HFF-Myc (cell line): ENCODE measurements around the gene TMEM171.

Experiments
- DNase-seq: peaks from one replicate; pipeline ENCODE4 v3.0.0-alpha.2; 2011; ENCODE audit warnings: low read depth; ENCODE audit errors: extremely low read depth
- H3K4me3 ChIP-seq: replicated peaks from 2 replicates; pipeline ENCODE4 v1.5.1; 2011; ENCODE audit warnings: low read depth, mild to moderate bottlenecking, control low read depth, low read length
- CTCF ChIP-seq: IDR thresholded peaks from 2 replicates; pipeline ENCODE4 v1.5.1; 2012; ENCODE audit warnings: mild to moderate bottlenecking, low read depth, low read length, control low read depth; ENCODE audit errors: missing control alignments

The TMEM171 gene

DNA sequence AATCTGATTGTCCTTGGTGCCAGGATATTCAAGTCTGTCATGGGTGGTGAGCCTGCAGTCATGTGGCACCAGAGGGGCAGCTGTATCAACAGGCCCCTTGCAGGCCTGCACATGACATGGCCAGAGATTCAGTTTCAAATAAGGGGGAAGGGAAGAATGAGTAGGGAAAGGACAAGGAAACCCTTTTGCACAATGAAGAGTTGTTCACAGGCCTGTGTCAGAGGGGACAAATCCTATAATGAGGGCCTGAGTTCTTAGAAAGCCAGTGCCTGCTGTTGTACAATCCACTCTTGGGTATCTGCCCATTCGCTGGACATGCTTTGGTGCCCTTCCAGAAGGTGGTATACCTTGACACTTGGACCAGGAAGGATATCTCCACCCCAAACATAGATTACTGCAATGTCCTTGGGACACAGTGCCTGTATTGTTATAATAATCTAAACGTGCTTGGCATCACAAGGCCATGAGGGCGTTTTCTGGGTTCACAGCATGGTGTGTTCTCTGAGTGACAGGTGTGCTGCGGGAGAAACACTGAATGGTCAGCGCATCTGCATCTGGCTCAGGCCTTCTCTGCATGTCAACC lies 1.9 kb upstream of the TMEM171 start:
- no peak for DNase-seq
- TF ChIP-seq CTCF, result no peak

DNA sequence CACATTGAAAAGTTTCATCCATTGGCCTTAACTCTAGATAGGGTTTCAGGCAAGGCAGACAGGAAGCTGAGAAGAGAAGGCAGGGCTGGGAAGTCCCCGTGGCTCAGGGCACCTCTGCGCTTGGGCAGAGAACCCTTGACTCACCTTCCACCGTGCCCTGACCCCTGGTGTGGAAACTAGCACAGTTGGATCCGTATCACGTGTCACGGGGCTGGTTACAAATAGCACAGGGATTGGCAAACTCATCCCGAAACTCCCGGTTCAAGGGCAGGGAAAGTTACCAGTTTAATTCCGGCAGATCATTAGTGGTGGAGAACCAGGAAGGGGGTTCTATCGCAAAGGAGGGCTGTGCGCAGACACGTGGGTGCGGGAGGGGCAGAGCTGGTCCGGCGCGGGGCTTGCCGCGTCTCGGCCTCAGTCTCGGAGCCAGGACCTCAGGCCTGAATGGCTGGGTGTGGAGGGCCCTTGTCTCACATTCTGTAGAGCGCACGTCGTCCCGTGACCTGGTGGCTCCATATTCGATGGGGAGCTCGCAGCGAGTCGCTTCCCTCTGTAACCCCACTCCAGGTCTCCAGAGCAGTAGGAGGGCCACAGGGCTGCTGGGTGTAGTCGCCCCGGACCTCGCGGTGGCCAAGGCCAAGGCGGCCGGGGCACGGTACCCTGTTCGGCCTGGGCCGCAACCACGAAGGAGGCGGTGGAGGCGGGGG lies 771 bp upstream of the TMEM171 start:
- peak overlapping the region; percentile 57 for H3K4me3 ChIP-seq
- no peak for TF ChIP-seq CTCF

More for the DNA sequence above, 1.9 kb upstream of the TMEM171 start:
- no peak overlapping the region for H3K4me3 ChIP-seq

DNA sequence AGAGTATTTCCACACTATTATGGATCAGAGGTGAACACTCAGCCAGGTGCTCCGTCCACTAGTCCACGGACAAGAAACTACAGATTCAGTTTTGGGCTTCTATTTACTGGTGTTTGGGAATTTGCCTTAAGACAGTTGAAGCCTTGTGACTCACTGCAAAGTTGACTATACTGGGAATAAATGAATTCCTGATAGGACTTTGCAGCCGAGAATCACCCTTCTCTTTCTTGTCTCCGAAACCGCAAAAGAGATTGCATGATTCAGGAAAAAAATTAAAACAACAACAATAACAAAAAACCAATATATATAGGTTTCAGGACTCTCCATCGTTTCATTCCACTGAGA lies 716 bp downstream of the TMEM171 start:
- DNase-seq, result no peak
- peak overlapping the region; percentile 57 for H3K4me3 ChIP-seq
- TF ChIP-seq CTCF, result no peak

More for the DNA sequence above, 771 bp upstream of the TMEM171 start:
- DNase-seq, result no peak

DNA sequence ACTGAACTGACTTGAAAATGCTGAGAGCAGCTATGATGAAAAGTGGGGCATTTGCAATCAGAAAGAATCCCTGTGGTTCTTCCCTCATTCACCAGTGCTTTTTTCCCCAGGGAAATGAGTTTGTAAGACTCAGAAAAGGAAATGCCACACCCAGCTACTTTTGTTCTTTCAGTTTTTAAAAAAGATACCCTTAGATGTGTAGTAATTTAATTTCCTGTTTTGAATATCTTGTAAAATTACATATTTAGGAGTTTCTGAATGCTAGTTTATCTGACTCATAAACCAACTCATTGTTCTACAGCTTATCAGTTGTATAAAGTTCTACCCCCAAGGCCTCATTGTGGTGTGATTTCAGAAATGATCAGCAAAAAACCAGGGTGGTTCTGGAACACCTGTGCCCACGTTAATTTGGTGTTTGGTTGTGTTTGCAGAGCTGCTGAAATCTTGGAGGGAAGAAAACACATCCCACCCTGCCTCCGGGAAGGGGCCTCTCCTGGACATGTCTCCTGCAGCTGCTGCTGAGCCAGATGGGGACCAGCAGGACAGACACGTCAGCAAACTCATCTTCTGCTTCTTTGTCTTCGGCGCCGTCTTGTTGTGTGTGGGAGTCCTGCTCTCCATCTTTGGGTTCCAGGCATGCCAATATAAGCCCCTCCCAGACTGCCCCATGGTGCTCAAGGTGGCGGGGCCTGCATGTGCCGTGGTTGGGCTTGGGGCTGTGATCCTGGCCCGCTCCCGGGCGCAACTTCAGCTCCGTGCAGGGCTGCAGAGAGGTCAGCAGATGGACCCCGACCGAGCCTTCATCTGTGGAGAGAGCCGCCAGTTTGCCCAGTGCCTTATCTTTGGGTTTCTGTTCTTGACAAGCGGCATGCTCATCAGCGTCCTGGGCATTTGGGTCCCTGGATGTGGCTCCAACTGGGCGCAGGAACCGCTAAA lies 2.8 kb downstream of the TMEM171 start:
- no peak for DNase-seq
- H3K4me3 ChIP-seq, result no peak overlapping the region
- TF ChIP-seq CTCF, result no peak

DNA sequence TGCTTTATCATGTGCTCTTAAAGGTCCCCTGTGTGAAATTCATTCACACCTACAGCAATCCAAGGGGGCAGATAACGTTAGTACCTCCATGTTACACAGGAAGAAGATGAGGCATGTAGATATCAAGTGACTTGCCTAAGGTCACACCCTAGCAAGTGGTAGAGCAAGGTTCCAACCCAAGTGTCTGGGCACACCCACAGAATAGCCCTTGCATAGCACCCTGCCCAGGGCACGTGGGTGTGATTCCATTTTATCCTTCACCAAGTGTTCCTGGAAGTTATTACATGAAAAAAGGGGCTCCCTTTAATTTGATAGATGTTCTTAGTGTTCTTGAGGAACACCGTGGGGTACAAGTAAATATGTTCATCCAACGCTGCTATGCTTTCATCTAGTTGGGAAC lies 4.9 kb downstream of the TMEM171 start:
- TF ChIP-seq CTCF, result no peak
- H3K4me3 ChIP-seq, result no peak overlapping the region
- DNase-seq, result no peak

DNA sequence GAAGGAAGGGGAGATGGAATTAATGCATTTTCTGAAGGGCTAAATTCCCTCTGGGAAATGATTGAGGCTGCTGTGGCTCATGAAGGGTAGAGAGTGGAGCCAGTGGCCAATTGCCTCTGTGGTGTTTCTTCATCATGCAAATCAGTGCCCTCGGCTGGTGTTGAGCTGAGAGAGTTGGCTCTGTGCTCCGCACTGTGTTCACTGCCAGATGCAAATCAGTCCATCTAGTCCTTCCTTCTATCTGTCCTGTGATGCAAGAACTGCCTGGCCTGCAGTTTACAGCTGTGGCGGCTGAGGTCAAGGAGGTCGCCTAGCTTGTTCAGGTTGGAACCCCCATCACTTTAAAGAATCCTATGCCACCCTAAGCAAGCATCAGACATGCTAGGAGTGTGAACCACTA lies 6.0 kb downstream of the TMEM171 start:
- TF ChIP-seq CTCF, result no peak
- no peak for DNase-seq
- H3K4me3 ChIP-seq, result no peak overlapping the region
